Activated CD4-positive, alpha-beta T cell treated with anti-CD3 and anti-CD28 coated beads, Interleukin-2, amount 50 U/mL, for 4 hours (primary cell): ENCODE measurements around the gene PRPH2.
A peak's percentile ranks its signal among the peaks of the same experiment; 100 is the strongest.
"Not testable (repeated sequence)": the region's sequence is repeated elsewhere in the genome, so short reads cannot be mapped to it uniquely, and the experiment has no call there.

Experiments
- DNase-seq, 2 experiments: peaks; one replicate each; pipeline ENCODE4 v3.0.0-alpha.2; 2020

Gene PRPH2

DNA sequence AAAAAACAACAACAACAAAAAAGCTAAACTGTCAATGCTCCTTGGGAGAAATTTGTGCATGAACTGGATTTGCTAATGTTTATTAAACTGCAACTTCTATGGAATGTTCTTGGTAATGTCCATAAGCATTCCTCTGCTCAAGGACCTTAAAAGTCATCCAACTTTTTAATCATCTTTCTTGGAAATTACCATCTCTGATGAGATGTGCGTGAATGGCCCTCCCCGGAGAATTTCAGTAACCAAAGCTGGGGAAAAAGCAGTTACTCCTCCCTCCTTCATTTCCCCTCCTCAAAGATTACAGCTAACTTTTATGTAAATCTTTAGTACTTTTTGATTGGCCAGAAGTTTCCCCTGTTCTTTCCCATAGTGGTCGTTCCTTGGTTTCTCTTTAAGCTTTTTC lies 18.3 kb upstream of the PRPH2 start:
- DNase-seq = no peak

DNA sequence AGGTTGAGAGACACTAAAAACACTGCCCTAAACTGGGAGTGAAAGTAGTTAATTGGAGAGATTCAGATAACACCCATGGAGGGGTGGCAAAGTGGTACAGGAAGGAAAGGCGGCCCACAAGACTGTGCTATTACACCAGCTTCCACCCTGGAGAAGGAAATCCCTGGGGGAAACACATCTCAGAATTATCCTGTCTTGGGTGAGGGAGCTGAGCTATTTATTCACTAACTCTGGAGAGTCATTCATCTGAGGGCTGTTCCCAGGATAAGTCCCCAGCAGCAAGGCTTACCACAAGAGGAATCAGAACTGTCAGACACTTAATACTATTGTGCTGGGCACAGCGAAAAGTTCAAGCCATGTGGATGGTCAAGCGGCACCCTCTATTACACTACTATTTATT lies 13.6 kb upstream of the PRPH2 start:
- DNase-seq = no peak

DNA sequence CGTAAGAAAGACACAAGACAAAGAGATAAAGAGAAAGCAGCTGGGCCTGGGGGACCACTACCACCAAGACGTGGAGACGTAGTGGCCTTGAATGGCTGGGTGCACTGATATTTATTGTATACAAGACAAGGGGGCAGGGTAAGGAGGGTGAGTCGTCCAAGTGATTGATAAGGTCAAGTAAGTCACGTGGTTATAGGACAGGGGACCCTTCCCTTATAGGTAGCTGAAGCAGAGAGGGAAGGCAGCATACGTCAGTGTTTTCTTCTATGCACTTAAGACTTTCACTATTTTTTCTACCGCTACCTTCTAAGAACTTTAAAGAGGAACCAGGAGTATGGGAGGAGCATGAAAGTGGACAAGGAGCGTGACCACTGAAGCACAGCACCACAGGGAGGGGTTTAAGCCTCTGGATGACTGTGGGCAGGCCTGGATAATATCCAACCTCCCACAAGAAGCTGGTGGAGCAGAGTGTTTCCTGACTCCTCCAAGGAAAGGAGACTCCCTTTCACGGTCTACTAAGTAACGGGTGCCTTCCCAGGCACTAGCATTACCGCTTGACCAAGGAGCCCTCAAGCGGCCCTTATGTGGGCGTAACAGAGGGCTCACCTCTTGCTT lies 11.6 kb upstream of the PRPH2 start:
- DNase-seq = not testable (repeated sequence)

DNA sequence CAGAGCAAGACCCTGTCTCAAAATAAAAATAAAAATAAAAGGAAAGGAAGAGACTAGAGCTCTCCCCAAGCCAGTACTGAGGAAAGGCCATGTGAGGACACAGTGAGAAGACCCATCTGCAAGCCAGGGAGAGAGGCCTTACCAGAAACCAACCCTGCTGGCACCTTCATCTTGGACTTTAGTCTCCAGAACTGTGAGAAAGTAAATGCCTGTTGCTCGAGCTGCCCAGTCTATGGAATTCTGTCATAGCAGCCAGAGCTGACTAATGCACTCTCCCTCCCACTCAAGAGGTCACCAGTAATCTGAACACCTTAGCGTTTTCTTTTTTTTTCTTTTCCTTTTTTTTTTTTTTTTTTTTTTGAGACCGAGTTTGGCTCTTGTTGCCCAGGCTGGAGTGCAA lies 7.3 kb upstream of the PRPH2 start:
- DNase-seq = no peak

DNA sequence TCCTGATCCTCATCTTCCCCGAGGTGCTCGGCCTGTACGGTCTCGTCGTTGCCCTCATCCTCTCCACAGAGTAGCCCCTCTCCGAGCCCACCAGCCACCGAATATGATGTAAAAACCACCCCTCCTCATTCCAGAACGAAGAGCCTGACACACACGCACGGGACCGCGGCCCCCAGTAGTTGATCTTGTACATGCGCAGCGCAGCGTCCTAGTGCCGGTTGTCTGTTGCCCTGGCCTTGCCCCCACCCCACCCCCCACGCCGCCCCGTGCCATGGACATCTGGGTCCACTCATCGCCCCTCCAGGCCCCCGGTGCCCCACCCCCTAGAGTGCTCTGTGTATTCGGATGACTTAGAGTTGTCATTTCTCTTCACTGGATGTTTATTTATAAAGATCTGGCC lies 5.2 kb upstream of the PRPH2 start:
- DNase-seq = no peak

DNA sequence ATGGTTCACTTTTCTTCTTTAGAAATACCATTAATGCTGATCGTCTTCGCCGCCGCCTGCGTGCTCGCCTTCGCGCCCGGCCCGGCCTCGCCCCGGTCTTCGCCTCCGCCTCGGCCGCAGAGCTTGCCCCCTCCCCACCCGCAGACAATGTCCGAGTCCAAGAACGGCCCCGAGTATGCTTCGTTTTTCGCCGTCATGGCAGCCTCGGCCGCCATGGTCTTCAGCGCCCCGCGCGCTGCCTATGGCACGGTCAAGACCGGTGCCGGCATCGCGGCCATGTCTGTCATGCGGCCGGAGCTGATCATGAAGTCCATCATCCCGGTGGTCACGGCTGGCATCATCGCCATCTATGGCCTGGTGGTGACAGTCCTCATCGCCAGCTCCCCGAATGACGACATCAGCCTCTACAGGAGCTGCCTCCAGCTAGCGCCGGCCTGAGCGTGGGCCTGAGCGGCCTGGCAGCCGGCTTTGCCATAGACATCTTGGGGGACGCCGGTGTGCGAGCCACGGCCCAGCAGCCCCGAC lies 4.8 kb upstream of the PRPH2 start:
- no peak for DNase-seq

DNA sequence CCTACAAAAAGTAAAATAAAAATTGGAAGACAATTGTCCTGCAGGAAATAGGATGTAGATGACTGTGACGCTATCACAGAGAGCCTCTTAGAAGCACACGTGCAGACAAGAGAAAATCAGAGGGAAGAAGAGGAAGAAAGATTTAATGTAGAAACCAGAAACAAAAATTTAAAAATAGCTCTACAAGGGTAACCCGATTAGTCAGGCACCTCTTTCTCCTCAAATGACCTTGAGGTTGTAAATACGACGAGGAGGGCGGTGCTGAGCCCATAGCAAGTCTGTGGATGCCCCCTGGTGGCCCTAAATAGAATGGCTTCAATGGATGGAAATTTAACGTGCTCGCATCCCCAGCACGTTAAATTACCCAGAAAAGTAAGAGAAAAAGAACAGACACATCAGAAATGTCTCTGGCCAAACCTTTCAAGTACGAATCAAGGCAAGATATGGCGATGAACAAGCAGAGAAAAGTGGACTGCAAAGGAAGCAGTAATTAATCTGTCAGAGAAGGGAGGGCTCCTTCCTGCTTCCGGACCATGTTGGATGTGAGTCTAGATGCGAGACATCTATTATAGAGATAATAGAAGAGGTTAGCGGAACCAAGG lies 4.2 kb upstream of the PRPH2 start:
- DNase-seq = peak; percentile 63 to 71

DNA sequence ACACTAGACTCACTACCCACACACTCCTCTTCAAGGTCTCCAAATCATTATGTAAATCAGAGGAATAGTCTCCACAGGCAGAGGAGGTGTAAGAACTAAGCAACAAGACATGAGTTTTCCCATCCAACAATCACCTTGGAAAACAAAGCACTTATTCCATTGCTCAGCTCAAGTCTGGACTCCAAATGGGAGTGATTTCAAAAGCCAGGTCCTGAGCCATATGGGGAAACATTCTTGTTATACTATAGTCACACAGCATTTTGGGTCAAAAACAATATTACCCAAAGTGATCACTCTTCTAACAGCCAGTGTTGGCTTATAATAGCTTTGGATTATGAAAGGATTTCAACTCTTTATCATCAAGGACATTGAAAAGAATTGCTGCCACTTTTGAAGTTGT lies 3.6 kb upstream of the PRPH2 start:
- DNase-seq = no peak

DNA sequence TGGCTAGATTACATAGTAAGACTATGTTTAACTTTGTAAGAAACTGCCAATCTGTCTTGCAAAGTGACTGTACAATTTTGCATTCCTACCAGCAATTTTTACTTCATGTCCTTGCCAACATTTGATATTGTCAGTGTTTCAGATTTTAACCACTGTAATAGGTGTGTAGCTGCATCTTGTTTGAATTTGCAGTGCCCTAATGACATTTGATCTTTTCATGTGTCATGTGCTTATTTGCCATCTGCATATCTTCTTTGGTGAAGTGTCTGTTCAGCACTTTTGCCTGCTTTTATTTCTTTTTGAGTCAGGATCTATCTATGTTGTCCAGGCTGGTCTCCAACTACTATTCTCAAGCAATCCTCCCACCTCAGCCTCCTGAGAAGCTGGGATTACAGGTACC lies 2.4 kb upstream of the PRPH2 start:
- no peak for DNase-seq

DNA sequence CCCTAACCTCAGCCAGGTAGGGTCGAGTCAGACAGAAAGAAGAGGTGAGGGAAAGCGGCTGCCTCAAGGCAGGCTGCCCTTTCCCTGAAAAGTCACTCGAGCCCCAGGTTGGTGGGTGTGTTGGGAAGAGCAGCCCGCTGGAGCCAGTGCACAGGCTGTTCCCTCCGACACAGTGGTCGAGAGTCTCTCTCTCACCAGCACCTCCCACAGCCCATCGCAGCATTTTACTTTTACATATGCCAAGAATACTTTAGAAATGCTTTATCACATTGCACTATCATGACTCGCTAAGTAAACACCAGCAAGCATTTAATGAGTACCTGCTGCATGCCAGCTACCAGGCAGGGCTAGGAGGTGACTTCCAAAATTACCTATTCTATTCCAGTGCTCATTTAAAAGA lies 1.7 kb downstream of the PRPH2 start:
- DNase-seq = no peak

DNA sequence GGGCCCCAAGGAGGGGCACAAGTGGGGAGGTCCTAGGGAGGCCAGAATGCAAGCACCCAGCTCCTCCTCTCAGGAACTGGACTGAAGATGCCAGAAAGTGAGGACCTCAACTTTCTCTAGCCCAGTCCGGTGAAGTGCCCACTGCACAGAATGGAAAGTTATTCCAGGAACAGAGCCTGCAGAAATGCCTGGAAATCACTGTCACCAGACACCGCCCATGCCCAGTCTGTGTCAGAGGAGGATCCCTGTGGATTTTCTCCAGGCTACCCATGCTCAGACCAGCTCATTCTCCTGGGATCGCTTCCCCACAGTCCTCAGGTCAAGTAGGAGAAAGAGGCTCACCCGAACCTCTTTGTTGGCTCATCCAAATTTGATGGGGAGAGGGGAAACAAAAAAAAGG lies 6.5 kb downstream of the PRPH2 start:
- DNase-seq = no peak

DNA sequence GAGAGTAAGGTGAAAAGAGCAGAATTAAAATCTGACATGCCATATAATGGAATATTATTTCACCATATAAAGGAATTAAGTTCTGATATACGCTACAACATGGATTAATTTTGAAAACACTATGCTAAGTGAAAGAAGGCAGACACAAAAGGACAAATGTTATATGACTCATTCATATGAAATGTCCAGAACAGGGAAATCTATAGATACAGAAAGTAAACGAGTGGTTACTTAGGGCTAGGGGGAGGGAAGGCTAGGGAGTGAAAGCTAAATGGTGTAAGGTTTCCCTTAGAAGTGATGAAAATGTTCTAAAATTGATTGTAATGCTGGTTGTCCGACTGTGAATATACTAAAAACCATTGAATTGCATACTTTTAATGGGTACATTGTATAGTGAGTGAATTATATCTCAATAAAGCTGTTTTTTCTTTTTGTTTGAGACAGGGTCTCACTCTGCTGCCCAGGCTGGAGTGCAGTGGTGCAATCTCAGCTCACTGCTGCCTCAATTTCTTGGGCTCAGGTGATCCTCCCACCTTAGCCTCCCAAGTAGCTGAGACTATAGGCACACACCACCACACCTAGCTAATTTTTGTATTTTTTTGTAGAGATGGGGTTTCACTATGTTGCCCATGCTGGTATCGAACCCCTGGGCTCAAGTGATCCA lies 8.2 kb downstream of the PRPH2 start:
- no peak for DNase-seq

DNA sequence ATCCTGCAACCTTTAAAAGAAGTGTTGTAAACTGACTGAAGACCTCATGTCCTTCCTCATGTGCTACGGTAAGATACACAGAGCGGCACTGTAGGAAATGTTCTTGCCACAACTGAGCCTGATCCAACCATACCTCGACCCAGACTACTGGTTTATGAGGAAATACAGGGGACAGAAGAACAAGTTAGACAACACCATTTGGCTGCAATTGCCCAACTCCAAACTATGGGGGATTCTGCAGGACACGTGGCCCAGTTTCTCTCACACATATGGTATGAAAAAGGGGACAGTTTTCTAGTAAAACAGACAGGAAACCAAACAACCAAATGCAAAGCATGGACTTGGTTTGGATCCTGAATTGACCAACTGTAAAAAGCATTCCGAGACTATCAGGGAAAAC lies 10.5 kb downstream of the PRPH2 start:
- DNase-seq = no peak

DNA sequence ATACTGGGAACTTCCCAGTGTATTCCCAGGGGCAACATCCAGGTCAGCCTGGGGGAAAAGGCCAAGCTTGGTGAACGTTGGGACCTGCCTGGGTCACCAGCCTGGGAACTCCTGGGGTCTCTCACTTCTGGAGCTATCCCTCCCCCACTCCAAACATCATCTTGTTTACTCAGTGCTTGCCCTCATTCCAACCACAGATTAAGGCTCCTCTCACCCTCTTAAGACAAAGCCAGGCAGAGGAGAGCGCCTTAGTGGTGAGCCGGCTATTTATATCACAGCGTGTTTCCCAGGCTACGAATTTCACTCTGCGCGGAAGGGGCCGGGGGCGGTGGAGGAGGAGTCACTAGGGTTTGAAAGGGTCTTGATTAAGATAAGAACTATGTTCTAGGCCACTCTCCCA lies 12.1 kb downstream of the PRPH2 start:
- DNase-seq = no peak

DNA sequence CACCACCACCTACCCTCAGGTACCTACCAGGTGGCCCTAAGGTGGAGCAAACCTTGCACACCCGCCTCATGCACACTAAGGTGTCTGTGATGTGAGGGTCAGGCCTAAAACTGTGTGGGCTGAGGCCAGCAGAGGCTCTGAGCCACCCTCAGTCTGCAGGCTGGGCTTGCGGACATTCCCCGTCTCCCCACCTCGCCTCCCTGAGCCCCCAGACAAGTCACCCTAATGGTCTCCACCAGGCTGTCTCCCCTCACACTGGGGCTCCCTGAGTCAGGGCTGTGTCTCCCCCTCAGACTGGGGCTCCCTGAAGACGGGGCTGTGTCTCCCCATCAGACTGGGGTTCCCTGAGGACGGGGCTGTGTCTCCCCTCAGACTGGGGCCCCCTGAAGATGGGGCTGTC lies 12.5 kb downstream of the PRPH2 start:
- no peak for DNase-seq

DNA sequence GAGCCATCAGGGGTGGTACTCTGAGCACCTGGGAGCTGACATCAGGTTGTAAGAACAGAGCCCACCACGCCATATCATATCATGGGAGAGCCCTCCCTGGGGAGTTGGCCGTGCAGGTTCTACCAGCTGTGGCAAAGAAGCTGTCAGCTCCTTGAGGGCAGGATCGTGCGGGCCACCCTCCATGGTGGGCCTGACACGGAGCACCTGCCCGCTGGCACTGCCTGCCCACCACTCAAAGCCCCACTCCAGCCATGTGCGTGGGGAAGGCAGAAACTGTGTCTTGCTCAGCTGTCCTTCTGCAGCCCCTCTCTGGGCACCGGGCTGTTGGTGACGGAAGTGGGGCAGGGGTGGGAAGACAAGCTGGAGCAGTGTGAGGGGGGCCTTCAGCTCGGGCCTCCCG lies 14.3 kb downstream of the PRPH2 start:
- no peak for DNase-seq

DNA sequence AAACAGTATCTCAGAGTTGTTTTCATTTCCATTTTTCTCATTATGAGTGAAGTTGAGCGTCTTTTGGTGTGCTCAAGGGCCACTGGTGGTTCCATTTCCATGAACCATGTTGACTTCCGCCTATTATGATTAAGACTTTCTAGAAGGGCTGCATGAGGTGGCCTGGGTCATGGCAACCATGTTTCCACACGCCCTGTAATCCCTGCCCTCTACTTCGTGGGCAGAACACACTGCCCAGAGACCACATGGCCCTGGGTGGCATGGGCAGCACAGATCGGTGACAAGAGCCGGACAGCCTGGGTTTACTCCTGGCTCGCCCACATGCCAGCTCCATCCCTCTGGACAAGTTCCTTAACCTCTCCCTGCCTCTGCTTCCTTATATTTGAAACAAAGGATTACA lies 14.8 kb downstream of the PRPH2 start:
- DNase-seq = no peak

DNA sequence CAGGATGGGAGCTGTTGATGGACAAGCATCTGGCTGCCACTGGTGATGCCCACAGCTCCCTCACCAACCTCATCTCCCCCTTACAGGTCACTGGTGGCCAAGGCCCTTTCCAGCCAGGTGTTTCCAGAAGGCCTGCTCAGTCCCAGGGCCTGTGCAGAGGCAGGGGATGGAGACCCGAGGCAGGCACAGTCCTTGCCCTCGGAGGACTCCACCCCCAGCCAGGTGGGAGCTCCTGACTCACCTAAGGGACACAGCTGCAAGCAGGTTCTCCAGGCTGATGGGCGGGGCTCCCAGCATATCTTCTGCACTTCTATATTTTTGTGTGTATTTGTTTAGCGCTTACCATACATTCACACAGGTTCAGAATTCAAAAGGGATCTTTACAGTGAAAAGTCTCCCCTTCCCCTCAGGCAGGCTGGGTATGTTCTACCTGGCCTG lies 17.4 kb downstream of the PRPH2 start:
- no peak for DNase-seq

DNA sequence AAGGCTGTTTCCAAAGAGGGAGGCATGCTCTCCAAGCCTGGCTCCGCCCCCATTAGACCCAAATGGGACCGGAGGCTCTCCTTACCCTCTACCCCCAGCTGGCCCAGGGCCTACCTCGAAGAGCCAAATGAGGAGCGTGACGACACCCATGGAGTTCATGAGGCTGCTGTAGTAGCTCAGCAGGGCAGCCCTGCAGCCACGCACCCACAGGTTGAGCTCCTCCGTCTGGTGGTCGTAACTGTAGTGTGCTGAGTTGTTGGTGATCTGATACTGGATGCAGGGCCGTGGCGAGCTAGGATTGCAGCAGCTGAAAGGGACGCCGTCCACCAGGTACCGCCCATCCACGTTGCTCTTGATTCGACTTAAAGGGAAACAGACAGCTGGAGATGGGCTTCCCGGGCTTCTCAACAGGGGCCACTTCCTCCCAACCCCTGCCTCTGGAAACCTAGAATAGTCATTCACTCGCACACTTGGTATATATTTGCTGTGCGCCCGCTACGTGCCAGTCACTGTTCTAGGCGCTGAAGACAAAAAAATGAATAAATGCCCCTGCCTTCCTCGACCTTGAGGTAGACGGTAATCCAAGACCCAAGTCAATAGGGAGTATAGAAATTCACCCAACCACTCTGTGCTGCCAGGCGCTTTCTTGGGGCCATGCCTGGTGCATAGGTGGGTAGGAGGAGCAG lies 18.0 kb downstream of the PRPH2 start:
- DNase-seq = no peak

DNA sequence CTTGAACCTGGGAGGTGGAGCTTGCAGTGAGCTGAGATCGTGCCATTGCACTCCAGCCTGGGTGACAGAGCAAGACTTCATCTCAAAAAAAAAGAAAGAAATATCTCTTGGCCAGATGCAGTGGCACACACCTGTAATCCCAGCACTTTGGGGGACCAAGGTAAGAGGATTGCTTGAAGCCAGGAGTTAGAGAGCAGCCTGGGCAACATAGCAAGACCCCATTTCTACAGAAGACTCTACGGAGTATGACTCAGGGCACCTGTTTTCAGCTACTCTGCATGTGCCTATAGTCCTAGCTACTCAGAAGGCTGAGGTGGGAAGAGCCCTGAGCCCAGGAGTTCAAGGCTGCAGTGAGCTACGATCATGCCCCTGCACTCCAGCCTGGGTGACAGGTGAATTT lies 19.6 kb downstream of the PRPH2 start:
- not testable (repeated sequence) for DNase-seq

DNA sequence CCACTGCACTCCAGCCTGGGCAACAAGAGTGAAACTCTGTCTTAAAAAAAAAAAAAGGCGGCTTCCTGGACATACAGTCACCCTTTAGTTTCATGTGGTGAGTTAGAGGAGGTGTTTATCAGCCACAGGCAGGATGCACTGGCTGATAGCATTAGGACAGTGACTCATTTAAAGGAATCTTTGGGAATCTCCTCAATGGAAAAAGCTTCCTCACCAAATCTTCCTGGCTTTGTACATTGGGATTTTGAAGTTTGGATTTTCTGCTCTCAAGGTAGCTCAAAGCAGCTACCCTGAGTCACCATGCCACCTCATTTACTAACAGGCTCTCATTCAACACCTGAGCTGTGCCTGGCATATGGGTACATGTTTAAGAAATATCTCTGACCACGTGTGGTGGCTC lies 20.2 kb downstream of the PRPH2 start:
- DNase-seq = no peak

DNA sequence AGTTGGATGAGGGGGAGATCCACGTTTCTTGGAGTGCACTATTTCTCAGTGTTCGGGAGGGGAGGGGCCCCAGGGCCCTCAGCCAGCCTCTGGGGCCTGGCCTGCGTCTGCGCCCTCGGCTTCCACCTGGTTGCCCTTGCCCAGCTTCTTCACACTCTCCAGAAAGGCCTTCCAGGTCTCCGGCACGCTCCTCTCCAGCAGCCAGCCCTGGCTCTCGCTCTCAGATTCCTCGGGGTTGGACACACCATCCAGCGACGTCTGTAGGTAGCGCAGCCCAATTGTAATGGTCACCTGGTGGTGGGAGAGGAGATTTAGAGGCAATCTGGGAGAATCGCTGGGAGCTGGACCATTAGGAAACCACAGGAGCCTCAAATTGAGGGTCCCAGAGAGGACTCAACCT lies 24.2 kb downstream of the PRPH2 start:
- DNase-seq = no peak

DNA sequence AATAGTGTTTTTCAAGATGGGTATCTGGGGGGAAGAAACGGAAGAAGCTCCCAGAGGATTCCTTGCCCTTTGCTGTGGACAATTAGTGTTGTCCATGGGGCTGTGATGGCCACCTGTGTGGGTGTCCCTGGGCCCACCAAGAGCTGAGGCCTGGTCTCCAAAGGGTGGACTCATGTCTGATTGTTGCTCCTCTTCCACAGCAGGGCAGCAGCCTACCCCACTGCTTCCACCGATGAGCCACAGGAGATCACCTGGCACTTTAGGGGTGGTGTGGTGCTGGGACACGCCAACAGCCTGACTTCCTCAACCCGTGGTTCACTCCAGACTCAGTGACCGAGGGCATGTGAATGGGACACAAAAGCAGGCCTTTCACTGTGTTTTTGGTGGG lies 25.1 kb downstream of the PRPH2 start:
- no peak for DNase-seq
